H1 (cell line): ENCODE measurements around the gene TIA1. TPM values are rescaled to one million over a fixed set of nuclear protein-coding genes. Genes with fewer than 3 reads are reported as not detected.

Experiments
- polyA plus RNA-seq, 7 experiments: library from polyadenylated mRNA; depleted of rRNA in 3 of 7; stranded (reverse) in 5 of 7; unstranded in 2 of 7; fragments of >200 nt in 5 of 7; fragments of 200-250 nt in 2 of 7; gene quantifications; 1 replicate in 5 of 7; 2 replicates in 1 of 7; 4 replicates in 1 of 7; pipeline versions ENCODE4 v1.2.1 to v1.2.3, GENCODE V29; 2011 to 2013; ENCODE audit warnings: missing spikeins in 2 of 7, mixed read lengths in 2 of 7
- total RNA-seq: library from RNA; stranded (reverse); fragmentation: NEBNext Ultra II Directional; extraction: Animal tissue kit (Norgen Biotek cat#: 25700); gene quantifications from 2 replicates; pipeline ENCODE4 v1.2.1, GENCODE V29; 2021
- TF ChIP-seq, protein P1 (sequence below): IDR thresholded peaks from 2 replicates; pipeline ENCODE4 v1.6.1; 2012; ENCODE audit warnings: inconsistent platforms

Gene TIA1
- total and polyA plus RNA-seq, 2 of the 8 experiments (the other 6 are each of a cell fraction or from before 2014, with no cell fraction given) = 58.6 to 181 TPM

DNA sequence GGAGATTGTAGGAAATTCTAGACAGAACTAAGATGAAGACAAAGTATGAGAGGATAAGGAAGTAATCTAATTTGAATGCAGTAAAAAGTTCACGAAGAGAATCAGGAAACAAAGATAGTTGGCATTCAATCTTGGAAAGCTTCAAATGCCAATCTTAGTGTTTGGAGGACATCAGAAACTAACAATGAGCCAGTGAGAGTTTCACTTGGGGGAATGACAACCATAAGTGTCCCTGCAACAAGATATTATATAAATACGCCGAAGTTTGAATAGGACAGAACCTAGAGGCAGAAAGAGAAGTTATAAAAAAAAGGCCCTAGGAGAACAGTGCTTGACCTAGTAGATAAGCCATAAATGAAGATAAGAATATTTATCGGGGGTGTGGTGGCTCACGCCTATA is 34.0 kb upstream of the TIA1 start (continued):
- TF ChIP-seq, protein P1, sequence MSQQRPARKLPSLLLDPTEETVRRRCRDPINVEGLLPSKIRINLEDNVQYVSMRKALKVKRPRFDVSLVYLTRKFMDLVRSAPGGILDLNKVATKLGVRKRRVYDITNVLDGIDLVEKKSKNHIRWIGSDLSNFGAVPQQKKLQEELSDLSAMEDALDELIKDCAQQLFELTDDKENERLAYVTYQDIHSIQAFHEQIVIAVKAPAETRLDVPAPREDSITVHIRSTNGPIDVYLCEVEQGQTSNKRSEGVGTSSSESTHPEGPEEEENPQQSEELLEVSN = no peak
